ENCODE results near the gene CARNS1.

DNA sequence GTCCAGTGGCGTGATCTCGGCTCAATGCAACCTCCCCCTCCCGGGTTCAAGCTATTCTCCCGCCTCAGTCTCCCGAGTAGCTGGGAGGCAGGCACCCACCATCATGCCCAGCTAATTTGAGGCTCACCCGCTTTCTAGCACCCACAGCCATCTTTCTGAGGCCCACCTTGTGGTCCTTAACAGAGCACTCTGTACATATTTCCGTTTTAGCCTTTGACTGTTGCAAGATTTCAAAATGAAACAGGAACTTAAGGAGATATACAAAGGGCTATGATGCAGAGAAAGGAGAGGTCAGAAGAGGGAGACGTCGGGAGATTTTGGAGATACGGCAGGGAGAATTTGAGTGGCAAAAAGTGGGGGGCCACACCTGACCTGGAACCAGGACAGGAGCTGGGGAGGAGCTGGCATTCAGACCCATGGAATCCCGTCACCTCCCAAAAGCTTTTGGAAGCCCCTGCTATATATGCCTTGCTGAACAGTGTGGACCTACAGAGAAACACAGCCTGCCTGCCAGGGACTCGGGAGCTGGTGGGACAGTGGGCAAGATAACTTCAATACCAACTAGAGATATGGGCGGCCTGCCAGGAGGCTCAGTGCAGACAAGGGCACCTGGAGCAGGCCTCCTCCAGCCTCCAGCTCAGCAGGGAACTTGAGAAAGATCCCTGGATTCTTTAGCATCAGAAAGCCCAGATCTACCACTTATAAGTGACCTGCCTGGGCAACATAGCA, 34.1 kb upstream of the CARNS1 start:
- TF ChIP-seq, protein P1, sequence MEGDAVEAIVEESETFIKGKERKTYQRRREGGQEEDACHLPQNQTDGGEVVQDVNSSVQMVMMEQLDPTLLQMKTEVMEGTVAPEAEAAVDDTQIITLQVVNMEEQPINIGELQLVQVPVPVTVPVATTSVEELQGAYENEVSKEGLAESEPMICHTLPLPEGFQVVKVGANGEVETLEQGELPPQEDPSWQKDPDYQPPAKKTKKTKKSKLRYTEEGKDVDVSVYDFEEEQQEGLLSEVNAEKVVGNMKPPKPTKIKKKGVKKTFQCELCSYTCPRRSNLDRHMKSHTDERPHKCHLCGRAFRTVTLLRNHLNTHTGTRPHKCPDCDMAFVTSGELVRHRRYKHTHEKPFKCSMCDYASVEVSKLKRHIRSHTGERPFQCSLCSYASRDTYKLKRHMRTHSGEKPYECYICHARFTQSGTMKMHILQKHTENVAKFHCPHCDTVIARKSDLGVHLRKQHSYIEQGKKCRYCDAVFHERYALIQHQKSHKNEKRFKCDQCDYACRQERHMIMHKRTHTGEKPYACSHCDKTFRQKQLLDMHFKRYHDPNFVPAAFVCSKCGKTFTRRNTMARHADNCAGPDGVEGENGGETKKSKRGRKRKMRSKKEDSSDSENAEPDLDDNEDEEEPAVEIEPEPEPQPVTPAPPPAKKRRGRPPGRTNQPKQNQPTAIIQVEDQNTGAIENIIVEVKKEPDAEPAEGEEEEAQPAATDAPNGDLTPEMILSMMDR (IDR thresholded peaks at IDR 0.05), result no peak
- TF ChIP-seq, protein P2, sequence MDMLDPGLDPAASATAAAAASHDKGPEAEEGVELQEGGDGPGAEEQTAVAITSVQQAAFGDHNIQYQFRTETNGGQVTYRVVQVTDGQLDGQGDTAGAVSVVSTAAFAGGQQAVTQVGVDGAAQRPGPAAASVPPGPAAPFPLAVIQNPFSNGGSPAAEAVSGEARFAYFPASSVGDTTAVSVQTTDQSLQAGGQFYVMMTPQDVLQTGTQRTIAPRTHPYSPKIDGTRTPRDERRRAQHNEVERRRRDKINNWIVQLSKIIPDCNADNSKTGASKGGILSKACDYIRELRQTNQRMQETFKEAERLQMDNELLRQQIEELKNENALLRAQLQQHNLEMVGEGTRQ (IDR thresholded peaks at IDR 0.05; ENCODE audit: borderline replicate concordance, low read depth, low read length), result no peak
- TF ChIP-seq JUND (IDR thresholded peaks at IDR 0.05) (no peak), EP300 (IDR thresholded peaks at IDR 0.05; ENCODE audit: borderline replicate concordance in 1 of 2, low read depth in 1 of 2, low read length in 1 of 2) (no peak), MXI1 (IDR thresholded peaks at IDR 0.05; ENCODE audit: low read depth, low read length) (no peak), POLR2AphosphoS5 (IDR thresholded peaks at IDR 0.05; ENCODE audit: low read depth, low read length) (no peak), TAF1 (IDR thresholded peaks at IDR 0.05; ENCODE audit: borderline replicate concordance, low read depth, low read length) (no peak), FOXM1 (IDR thresholded peaks at IDR 0.05; ENCODE audit: low read depth) (no peak)
- TF ChIP-seq, protein P3, sequence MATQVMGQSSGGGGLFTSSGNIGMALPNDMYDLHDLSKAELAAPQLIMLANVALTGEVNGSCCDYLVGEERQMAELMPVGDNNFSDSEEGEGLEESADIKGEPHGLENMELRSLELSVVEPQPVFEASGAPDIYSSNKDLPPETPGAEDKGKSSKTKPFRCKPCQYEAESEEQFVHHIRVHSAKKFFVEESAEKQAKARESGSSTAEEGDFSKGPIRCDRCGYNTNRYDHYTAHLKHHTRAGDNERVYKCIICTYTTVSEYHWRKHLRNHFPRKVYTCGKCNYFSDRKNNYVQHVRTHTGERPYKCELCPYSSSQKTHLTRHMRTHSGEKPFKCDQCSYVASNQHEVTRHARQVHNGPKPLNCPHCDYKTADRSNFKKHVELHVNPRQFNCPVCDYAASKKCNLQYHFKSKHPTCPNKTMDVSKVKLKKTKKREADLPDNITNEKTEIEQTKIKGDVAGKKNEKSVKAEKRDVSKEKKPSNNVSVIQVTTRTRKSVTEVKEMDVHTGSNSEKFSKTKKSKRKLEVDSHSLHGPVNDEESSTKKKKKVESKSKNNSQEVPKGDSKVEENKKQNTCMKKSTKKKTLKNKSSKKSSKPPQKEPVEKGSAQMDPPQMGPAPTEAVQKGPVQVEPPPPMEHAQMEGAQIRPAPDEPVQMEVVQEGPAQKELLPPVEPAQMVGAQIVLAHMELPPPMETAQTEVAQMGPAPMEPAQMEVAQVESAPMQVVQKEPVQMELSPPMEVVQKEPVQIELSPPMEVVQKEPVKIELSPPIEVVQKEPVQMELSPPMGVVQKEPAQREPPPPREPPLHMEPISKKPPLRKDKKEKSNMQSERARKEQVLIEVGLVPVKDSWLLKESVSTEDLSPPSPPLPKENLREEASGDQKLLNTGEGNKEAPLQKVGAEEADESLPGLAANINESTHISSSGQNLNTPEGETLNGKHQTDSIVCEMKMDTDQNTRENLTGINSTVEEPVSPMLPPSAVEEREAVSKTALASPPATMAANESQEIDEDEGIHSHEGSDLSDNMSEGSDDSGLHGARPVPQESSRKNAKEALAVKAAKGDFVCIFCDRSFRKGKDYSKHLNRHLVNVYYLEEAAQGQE (IDR thresholded peaks at IDR 0.05; ENCODE audit: low read depth, low read length), result no peak
